Muscle of leg (tissue), 11 donors: ENCODE results near the gene CARMIL1. TPM values are rescaled to one million over a fixed set of nuclear protein-coding genes. Genes with fewer than 3 reads are reported as not detected.

Experiments
- DNase-seq: peaks from one replicate; pipeline ENCODE4 v3.0.0; 2013
- H3K27ac ChIP-seq: one replicate; pipeline ENCODE4 v1.5.1; 2013; ENCODE audit warnings: mild to moderate bottlenecking, low read length, control low read depth
- H3K27me3 ChIP-seq: one replicate; pipeline ENCODE4 v1.6.1; 2013; ENCODE audit warnings: low read length; ENCODE audit not compliant: control insufficient read depth, insufficient read depth
- H3K36me3 ChIP-seq: one replicate; pipeline ENCODE4 v1.6.1; 2013; ENCODE audit warnings: low read length; ENCODE audit not compliant: control insufficient read depth, insufficient read depth
- H3K4me1 ChIP-seq: one replicate; pipeline ENCODE4 v1.6.1; 2013; ENCODE audit warnings: low read length; ENCODE audit not compliant: control insufficient read depth, insufficient read depth
- H3K4me3 ChIP-seq: one replicate; pipeline ENCODE4 v1.5.1; 2013; ENCODE audit warnings: low read length, control low read depth
- H3K9me3 ChIP-seq: replicated peaks from 2 replicates; pipeline ENCODE4 v1.6.1; 2013; ENCODE audit warnings: low read depth, low read length; ENCODE audit not compliant: control insufficient read depth
- WGBS: methylation state at CpG from one replicate; pipeline ENCODE4 v1.1.5; 2013; ENCODE audit warnings: missing lambda C conversion rate; ENCODE audit not compliant: insufficient coverage; 5-methylcytosine and 5-hydroxymethylcytosine counted together
- polyA plus RNA-seq, 8 donors: library from polyadenylated mRNA; unstranded; fragments of 120-200 nt; gene quantifications; one replicate each; pipeline versions ENCODE4 v1.2.1 to v1.2.3, GENCODE V29; 2013; ENCODE audit warnings: inconsistent platforms in 1 of 8, low replicate concordance in 1 of 8; ENCODE audit not compliant: insufficient read length in 8 of 8, insufficient read depth in 1 of 8
- total RNA-seq: library from RNA; stranded (reverse); fragments of 120-200 nt; gene quantifications from one replicate; pipeline ENCODE4 v1.2.4, GENCODE V29; 2013

Gene CARMIL1
- total and polyA plus RNA-seq, 9 donors: 3.1 to 6.4 (median 3.6) TPM

GRCh38 chr6:25641940-25642666, 362.9 kb downstream of the CARMIL1 start:
- H3K27ac ChIP-seq: no peak overlapping the region
- no peaks in the 10 kb centered on the region for H3K9me3 ChIP-seq
- WGBS: 80% methylated on average over 2 of the region's 3 CpGs
- no peak overlapping the region for H3K4me3 ChIP-seq
- DNase-seq: no peak
- H3K36me3 ChIP-seq: no peaks in the 10 kb centered on the region
- no peaks in the 10 kb centered on the region for H3K27me3 ChIP-seq
- no peaks in the 10 kb centered on the region for H3K4me1 ChIP-seq

- Histone ChIP-seq H3K36me3 (no peaks in the 10 kb centered on the region), H3K9me3 (no peaks in the 10 kb centered on the region), H3K4me1 (no peaks in the 10 kb centered on the region), H3K27me3 (no peaks in the 10 kb centered on the region), H3K4me3 (no peak overlapping the region), H3K27ac (no peak overlapping the region)
- DNase-seq: no peak
- WGBS: 83% methylated on average over 1 of the region's 3 CpGs
Observed at GRCh38 chr6:25642667-25643328, 363.6 kb downstream of the CARMIL1 start.

- Histone ChIP-seq H3K27me3 (no peaks in the 10 kb centered on the region), H3K36me3 (no peaks in the 10 kb centered on the region), H3K4me3 (no peak overlapping the region), H3K9me3 (no peaks in the 10 kb centered on the region), H3K4me1 (no peaks in the 10 kb centered on the region), H3K27ac (no peak overlapping the region)
- WGBS: no CpG with 5 or more reads among the region's 4 CpGs
- no peak for DNase-seq
Observed at GRCh38 chr6:25645916-25646315, 366.7 kb downstream of the CARMIL1 start.

DNA sequence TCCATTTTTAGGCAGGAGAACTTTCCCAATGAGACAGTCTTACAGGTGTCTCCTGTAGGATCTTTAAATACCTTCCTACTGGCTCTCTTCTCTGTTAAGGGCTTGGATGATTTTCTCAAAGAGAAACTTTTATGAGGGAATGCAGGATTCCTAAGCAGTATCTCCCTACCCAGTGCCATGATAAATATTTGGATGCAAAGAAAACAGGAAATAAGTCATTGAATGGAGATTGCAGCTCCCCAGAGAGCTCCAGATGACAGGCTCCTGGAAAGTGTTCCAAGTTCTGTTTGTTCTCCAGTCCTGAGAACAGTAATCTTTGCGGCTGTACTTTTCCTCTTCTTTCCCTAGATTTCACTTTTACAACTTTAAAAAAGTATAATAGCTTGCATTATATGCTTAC, 370.4 kb downstream of the CARMIL1 start:
- DNase-seq: no peak
- Histone ChIP-seq H3K9me3 (no peaks in the 10 kb centered on the region), H3K27me3 (peaks cover 3% of the 10 kb centered on the region), H3K27ac (no peak overlapping the region), H3K4me3 (no peak overlapping the region), H3K4me1 (peaks cover 3% of the 10 kb centered on the region), H3K36me3 (no peaks in the 10 kb centered on the region)
- no CpG with 5 or more reads among the region's 1 CpG for WGBS

GRCh38 chr6:25652007-25652515, 372.9 kb downstream of the CARMIL1 start, which contains the start of gene SCGN:
Gene SCGN, plus strand, starts transcription at chr6:25652215. Its CDS starts 189 bp downstream, at chr6:25652404.
- H3K9me3 ChIP-seq: no peaks in the 10 kb centered on the region
- peaks cover 3% of the 10 kb centered on the region for H3K4me1 ChIP-seq
- 1% methylated on average over 29 of the region's 35 CpGs for WGBS
- DNase-seq: peak; percentile 82
- no peak within 1 kb of the TSS for H3K4me3 ChIP-seq
- H3K36me3 ChIP-seq: no peaks in the 10 kb centered on the region
- no peak within 1 kb of the TSS for H3K27ac ChIP-seq
- H3K27me3 ChIP-seq: peaks cover 3% of the 10 kb centered on the region

GRCh38 chr6:25655723-25656122, 376.5 kb downstream of the CARMIL1 start:
- Histone ChIP-seq H3K27ac (no peak overlapping the region), H3K4me1 (peaks cover 3% of the 10 kb centered on the region), H3K9me3 (no peaks in the 10 kb centered on the region), H3K4me3 (no peak overlapping the region), H3K27me3 (peaks cover 3% of the 10 kb centered on the region), H3K36me3 (no peaks in the 10 kb centered on the region)
- no CpG with 5 or more reads among the region's 1 CpG for WGBS
- no peak for DNase-seq

DNA sequence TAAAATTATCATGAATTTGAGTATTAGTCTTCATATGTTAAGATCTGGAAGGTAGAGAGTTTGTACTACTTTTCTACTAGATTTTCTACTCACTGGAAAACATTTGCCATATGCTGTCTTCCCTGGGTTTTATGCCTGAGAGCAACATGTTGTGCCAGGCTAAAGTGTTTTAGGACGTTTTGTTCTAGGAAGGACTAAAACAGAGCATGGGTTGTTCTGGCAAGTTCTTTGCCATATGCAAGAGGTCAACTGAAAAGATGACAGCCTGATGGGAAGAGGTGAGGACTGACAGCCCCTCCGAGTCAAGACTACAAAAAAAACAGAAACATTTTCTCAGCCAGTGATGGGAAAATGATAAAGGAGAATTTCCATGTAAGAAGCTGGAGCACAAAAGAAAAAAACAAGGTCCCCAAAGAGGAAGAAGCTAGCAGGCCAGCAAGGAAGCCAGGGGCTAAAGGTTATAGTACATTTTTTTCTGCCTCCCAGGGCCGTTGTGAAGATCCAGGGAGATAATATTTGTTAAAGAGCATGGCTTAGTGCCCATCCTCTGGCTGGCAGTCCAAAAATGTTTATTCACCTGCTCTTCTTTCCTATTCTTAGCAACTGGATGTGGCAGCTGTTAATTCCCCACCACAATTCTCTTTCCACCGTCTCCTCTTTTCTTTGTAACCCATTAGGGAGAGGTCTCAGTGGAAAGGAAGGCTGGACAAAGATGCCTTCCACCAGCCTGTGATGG, 380.6 kb downstream of the CARMIL1 start:
- no peaks in the 10 kb centered on the region for H3K9me3 ChIP-seq
- H3K27ac ChIP-seq: no peak overlapping the region
- no peaks in the 10 kb centered on the region for H3K27me3 ChIP-seq
- H3K4me3 ChIP-seq: no peak overlapping the region
- no peaks in the 10 kb centered on the region for H3K4me1 ChIP-seq
- no peak for DNase-seq
- WGBS: 28% methylated on average over 2 of the region's 4 CpGs
- H3K36me3 ChIP-seq: no peaks in the 10 kb centered on the region

DNA sequence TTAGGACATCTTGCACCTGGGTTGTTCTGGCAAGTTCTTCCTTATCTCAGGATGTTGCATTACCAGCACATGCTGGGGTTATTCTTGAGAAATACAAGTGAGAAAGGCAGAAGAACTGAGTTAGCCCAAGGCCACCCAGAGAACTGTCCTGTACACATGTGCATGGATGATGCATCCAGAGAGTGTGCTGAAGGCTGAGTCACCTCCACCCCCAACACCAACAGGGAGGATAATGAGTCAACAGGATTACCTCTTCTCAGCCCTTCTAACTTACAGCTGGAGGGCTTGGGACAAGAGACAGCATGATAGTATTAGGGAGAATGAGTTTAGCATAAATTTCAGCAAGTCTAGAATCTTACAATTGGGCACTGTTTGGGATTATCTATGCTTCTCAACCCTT, 381.3 kb downstream of the CARMIL1 start:
- Histone ChIP-seq H3K4me1 (no peaks in the 10 kb centered on the region), H3K27me3 (no peaks in the 10 kb centered on the region), H3K9me3 (no peaks in the 10 kb centered on the region), H3K27ac (no peak overlapping the region), H3K4me3 (no peak overlapping the region), H3K36me3 (no peaks in the 10 kb centered on the region)
- DNase-seq: no peak

GRCh38 chr6:25661129-25661779, 382.1 kb downstream of the CARMIL1 start:
- Histone ChIP-seq H3K4me1 (no peaks in the 10 kb centered on the region), H3K36me3 (no peaks in the 10 kb centered on the region), H3K27ac (no peak overlapping the region), H3K27me3 (no peaks in the 10 kb centered on the region), H3K9me3 (no peaks in the 10 kb centered on the region), H3K4me3 (no peak overlapping the region)
- DNase-seq: no peak
- 71% methylated on average over 1 of the region's 5 CpGs for WGBS

GRCh38 chr6:25665455-25665854, 386.3 kb downstream of the CARMIL1 start:
- no peaks in the 10 kb centered on the region for H3K9me3 ChIP-seq
- H3K4me3 ChIP-seq: no peak overlapping the region
- H3K27ac ChIP-seq: no peak overlapping the region
- H3K36me3 ChIP-seq: no peaks in the 10 kb centered on the region
- H3K27me3 ChIP-seq: no peaks in the 10 kb centered on the region
- DNase-seq: no peak
- WGBS: 87% methylated on average over 3 of the region's 4 CpGs
- H3K4me1 ChIP-seq: no peaks in the 10 kb centered on the region
